ENCODE data around the gene AQP2.
A peak's percentile ranks its signal among the peaks of the same experiment; 100 is the strongest.
"Not testable (repeated sequence)": the region's sequence is repeated elsewhere in the genome, so short reads cannot be mapped to it uniquely, and the experiment has no call there.

The AQP2 gene

DNA sequence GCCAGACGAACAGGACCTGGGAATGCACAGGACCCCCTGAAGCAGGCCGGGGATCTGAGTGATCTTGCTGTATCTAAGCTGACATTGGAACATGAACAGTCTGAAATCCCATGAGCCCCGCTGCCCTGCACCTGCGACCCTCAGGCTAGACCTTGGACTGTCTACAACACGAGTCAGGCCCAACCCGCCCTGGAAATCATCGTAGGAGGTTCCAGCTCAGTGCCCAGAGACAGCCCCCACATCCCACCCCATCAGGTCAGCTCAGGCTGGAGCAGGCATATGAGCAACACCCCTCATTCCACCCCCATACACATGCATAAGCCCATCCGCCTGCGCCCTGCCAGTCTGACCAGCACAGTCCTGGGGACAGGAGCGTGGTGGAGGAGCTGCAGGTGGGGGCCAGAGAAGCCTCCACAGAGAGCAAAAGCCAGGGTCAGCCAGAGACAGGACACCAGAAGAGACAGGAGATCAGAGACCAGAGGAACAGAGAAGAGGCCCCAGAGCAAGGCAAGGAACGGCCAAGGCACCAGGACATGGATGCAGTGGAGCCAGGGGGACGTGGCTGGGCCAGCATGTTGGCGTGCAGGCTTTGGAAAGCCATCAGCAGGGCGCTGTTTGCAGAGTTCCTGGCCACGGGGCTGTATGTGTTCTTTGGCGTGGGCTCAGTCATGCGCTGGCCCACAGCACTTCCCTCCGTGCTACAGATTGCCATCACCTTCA, 22.3 kb downstream of the AQP2 start, which contains the start of gene AQP6:
AQP6 (plus strand) TSS at position 307 of the 720 bp plus-strand sequence; CDS start at position 534, 227 bp downstream.
- DNase-seq = no peak

DNA sequence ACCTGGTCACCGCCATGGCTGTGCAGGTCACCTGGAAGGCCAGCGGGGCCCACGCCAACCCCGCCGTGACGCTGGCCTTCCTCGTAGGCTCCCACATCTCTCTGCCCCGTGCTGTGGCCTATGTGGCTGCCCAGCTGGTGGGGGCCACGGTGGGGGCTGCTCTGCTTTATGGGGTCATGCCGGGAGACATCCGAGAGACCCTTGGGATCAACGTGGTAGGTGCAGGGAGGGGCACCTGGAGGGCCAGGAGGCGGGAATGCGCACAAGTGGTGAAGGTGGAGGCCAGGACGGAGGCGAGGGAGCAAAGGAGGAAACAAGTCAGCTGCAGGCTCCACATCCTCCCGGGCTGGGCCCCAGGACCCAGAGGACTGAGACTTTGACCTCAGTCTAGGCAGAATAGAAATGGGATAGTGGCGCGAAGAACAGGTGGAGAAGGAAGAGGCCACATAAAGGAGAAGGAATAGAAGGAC, 22.9 kb downstream of the AQP2 start:
- DNase-seq = no peak

DNA sequence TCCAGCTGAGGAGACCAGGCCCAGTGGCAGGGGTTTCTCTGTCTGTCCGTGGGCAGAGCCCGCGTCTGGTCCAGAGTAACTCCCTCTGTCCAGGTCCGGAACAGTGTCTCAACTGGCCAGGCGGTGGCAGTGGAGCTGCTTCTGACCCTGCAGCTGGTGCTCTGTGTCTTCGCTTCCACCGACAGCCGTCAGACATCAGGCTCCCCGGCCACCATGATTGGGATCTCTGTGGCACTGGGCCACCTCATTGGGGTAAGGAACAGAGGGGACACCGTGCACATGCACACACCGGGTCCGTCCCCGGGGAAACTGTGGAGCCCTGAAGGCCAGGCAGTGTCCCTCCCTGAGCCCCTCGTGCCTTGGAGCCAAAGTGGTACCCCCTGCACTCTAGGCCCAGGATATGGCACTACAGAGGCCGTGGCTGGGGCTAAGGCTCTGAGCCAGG, 23.7 kb downstream of the AQP2 start:
- peak; percentile 53 for DNase-seq

DNA sequence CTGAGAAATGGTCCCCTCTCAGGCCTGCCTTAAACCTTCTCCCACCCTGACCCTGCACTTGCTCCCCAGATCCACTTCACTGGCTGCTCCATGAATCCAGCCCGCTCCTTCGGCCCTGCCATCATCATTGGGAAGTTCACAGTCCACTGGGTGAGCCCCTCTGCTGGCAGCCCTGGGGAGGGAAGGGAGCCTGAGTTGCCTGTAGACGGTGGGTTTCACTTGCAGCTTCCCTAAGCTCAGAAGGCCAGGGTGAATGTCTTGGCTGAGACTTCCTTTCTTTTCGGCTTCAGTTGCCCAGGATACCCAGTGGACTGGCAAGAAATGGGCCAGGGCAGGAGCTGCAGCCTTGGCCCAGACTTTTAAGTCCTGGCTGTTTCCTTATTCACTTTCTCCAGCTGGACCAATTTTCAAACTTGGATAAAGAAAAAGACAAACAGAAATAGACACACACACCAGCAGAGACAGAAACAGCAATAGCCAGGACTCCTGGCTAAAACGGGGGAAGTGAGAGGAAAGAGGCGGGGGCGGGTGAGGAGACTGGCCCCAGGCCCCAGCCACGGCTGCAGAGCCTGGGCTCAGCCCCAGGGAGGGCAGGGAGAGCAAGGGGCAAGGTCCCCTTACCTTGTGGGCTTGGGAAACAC, 24.3 kb downstream of the AQP2 start:
- peak; percentile 39 for DNase-seq

DNA sequence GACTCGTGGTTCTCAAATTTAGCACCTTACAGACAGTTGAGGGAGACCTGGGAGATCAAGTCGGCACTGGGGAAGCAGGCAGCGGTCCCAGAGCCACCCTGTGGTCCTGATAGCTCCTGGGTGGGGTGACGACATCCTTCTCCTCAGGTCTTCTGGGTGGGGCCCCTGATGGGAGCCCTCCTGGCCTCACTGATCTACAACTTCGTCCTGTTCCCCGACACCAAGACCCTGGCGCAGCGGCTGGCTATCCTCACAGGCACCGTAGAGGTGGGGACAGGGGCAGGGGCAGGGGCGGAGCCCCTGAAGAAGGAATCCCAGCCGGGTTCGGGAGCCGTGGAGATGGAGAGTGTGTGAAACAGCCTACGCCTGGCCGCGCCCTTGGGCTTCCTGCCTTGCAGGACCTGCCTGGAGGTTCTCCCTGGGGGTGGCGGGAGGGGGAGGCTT, 24.8 kb downstream of the AQP2 start:
- DNase-seq = no peak

DNA sequence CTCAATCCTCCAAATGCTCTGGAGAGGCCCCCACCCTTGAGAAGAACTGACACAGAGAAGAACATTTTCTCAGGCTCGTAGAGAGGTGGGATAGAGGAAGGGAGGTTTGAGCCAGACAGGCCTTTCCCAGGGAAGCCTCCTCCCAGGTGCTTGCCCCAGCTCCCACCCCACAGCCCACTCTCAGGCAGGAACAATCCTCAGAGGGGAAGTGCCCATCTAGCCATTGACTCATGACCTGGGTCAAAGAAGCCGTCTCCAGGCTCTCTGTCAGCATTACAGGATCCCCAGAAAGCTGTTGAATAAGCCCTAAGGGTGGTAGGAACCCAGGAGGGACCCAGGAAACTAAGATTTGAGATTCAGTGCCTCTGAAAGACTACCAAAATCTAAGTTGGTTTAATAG, 26.0 kb downstream of the AQP2 start:
- DNase-seq = peak; percentile 38

DNA sequence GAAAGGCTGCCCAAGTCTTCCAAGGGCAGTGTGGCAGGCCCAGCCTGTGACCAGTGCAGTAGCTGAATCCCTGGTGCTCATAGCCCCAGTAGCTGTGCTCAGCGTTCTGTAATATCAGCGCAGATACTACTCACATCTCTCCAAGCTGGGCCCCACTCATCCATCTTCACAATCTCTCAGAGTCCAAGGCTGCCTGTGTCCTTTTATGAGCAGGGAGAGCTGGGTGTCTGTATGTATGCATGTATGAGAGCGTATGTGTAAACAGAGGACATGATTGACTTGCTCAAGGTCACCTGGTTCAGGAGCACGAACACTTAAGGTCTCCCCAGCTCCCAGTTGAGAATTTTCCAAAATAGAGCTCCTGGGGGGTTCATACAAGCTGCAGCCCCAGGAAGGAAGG, 27.6 kb downstream of the AQP2 start:
- DNase-seq = no peak

DNA sequence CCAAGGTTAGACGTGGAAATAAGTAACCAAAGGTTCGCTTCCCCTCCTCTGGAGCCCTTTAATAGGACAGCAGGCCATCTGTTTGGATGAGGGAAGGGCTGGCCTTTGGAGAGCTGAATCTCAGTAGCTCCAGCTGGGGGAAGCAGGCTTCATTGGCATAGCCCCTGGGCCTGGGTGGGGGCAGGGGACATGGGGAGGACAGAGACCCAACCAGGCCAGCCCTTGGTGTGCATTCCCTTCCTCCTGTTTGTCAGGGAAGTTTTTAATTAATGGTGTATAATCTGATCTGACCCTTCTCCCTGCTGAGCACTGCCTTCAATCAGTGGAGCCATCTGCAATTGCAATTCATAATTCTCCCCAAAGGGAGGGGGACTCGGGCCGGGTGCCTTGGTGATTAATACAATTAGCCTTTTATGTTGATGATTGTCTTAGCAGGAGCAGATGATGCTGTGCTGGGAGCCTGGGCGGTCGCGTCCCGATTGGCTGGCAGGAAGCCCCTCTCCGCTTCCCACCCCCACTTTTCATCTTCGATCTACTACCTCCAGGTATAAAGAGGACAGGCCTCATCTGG, 28.6 kb downstream of the AQP2 start:
- no peak for DNase-seq

DNA sequence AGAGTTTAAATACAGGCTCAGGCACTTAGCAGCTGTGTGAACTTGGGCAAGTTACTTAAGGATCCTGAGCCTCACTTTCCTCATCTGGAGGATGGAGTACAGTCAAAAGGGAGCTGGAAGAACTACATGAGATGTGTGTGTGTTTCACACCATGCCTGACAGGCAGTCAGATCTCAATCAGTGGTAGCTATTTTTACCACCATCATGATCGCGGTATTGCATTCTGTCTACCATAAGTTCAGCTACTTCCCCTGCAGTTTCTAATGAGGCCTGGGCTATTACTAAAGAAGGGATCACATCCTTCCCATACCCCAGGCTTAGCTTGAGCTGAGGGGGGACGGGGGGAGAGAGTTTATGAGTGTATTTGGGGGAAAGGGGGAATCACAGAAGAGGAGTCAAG, 29.3 kb downstream of the AQP2 start:
- DNase-seq = no peak

DNA sequence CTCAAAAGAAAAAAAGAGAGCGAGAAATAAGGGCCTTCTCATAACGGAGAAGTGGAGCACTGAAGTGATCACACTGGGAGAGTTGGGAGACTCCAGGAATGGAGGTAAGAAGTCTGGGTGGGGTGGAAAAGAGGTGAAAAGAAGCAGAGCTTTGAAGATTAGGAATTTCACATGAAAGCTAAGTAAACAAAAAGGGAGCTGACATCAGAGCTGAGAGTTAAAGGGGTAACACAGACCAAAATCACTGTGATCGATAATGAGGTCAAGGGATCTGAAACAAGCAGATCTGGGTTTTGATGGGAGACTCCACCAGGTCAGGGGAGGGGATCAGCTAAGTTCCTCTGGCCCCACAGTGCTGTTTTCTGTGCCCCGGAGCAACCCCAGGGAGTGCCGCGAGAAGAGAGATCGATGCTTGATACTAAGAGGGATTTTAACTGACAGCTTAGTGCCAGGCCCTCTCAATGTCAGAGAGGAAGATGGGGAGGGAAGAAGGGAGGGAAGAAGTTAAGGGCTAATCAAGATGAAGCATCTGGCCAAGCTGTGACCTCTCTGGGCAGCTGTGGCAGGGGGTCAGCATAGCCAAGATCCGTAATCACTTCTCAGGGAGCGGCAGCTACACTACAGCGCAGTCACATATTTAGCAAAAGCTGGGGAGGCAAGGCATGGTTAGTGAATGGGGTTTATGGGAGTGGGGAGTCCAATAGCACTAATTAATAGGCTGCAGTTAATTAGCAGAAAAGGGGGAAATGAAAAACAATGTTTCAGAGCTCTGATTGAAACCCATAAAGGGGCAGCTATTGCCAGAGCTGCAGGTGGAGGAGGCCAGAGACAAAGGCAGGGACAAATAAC, 30.2 kb downstream of the AQP2 start:
- DNase-seq = no peak

DNA sequence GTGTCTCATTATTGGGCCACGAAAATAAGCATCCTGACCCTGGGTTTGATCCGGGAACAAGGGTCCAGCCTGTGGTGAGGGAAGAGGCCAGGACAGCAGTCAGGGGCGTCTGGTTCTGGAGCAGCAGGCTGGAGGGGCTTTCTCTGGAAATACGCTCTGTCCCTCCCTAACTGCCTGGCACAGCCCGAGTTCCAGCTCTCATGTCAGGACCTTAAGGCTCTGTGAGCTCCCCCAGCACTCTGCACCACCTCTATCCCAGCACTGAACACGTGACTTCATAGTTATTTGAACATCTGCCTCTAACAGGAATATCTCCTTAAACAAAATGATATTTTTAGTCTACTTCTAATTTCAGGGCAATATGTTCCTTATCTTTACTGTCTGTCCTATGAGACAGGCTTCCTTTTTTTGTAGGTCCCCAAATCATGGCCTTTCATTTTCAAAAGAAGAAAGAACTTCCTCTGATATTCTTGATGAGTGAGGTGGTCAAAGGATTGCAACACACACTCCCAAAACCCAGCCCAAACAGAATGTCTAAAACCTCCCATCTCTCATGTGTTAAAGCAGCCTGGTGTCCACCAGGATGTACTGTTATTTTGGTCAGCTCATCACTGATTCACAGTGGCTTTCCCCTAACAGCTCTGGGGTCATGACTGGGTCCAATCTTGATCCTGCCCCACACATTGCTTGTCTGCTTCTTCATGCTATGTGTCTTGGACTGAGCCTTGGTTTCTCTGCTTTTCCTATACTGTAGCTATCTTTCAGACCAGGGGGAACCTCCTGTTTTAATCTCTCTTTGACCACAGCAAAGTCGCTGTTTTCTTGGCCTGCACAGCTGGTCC, 31.9 kb downstream of the AQP2 start:
- peak; percentile 73 for DNase-seq

DNA sequence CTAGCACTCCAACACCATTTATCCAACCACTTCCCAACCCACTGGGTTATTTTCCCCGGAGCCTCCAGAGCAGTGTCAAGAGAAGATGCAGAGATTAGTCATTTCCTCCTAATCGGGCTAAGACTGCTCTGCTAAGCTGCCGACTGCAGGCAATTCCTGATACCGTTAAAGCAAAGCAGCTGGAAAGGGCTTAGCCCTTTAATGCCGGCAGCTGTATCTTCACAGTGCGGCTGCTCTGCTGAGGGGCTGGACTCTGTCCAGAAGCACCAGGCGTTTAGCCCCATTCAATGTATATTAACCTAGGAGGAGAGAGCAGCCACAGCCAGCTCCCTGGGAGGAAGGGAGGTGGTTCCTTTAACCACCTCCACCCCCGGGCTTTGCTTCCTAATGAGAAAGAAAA, 33.4 kb downstream of the AQP2 start:
- DNase-seq = peak; percentile 60

DNA sequence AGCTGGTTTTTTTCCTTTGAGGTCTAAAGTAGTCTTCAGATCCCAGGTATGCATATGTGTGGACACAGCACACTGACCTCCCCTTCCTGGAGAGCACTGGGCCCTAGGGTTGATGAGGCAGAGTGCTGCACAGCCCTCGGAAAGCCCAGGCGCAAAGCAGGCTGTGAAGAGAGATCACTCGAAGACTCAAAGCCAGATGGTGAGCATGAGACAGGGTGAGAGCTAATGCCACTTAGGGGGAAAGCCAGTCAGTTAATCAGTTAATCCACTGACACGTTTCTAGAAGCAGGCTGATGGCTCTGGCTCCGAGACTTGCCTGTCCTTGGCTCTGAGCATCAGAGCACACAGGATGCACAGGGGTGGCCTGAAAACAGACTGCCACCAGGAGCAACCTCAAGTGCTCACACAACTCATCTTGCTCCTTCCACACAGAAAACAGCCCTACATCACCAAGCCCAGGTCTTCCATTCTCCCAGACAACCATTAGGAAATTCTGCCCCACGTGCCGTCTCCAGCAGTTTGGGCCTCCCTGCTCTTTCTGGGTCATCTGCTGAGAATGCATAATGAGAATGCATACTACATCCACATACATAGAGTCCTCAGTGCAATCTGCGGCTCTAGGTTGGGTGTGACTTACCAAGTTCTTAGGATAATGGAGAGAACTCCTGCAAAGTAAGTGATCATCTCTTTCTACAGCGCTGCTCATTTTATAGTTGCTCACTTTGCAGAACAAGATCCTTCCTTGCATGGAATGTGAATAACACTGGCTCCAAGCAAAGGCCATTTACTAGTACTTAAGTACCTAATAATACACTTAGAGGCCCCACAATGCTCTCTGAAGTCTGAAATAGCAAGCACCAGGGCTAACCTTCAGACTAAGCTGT, 34.2 kb downstream of the AQP2 start:
- DNase-seq = no peak

DNA sequence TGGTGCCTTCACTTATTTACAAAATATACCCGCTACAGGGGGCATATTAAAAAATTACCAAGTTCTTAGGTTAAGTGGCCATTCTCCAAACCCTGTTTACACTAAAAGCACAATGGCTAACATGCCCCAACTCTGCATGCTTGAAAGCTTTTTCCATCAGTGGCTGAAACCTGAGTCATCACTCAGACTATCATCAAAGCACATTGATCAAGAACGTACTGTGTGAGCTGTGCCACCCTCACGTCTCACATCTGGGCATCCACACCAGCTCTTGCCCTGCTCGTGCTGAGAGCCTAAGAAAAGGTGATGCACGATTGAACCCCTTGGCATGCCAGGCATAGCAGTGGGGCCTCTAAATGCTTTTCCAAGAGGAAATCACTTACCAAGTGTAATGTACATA, 35.4 kb downstream of the AQP2 start:
- no peak for DNase-seq

DNA sequence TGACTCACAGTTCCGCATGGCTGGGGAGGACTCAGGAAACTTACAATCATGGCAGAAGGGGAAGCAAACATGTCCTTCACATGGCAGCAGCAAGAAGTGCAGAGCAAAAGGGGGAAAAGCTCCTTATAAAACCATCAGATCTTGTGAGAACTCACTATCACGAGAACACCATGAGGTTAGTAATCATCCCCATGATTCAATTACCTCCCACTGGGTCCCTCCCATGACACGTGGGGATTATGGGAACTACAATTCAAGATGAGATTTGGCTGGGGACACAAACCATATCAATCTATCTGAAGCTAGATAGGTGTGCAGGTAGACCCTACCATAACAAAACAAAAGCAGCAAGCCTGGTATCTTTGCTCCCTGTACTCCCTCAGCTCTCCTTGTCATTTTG, 35.9 kb downstream of the AQP2 start:
- peak; percentile 31 for DNase-seq

DNA sequence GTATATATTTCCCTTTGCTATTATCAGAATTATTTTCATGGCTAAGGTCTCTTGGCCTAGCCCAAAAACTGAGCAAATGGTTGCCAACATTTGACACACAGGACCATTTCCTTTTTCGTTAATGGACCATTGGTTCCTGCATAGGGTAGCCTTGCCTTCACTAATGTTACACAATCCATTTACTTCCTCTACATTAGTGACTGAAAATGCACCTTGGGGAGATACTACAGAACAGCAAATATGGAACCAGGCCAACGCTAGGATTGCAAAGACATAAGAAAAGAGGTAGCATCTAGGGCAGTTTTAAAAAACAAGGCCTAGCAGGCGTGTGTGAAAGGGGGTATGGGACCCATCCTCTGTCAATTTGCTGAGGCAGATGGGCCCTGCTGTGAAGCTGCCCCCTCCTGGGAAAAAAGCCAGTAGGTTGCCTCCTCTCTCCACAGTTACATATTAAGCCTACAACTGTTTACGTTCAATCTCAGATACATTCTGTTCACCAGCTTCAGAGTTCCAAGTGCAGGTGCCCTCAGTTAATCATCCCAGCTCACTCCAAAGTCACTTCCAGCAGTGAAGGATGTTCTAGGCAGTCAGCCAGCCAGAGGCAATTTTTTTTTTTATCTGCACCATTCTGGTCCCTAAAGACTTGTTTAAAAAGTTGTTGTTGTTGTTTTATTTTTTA, 37.2 kb downstream of the AQP2 start:
- DNase-seq = peak; percentile 53

DNA sequence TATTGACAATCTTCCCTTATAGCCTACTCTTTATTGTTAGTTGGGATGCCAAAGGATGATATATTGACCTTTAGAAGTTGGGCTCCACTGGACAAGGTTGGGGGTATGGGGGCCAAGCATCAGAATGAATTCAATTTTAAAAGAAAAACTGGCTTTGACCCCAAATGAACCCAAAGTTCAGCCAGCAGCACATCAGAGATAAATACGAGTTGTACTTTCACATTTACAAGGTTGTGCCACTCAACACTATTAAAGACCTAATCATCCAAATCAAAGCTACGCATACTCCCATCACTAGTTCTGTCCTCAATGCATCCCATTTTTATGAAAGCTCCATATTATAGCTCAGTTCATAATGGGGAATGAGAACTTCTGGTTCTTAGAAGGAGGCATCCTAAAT, 38.9 kb downstream of the AQP2 start:
- not testable (repeated sequence) for DNase-seq

DNA sequence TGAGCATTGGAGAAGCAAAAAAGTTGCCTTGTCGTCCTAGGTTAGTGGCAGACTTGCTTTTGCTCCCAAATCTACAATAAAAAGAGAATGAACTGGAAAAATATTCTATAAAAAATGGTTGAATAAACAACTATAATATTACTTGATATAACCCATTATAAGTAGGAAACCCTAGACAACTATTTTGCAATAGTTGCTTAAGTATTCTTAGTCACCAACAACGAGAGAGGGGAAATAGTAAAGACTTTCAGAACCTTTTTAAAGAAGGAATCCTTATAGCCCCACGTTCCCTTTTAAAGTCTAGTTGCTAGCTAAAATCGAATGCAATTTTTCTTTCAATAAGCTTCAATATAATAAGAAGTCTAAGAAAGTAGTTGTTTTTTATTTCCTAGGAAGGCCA, 39.7 kb downstream of the AQP2 start:
- DNase-seq = peak; percentile 82

DNA sequence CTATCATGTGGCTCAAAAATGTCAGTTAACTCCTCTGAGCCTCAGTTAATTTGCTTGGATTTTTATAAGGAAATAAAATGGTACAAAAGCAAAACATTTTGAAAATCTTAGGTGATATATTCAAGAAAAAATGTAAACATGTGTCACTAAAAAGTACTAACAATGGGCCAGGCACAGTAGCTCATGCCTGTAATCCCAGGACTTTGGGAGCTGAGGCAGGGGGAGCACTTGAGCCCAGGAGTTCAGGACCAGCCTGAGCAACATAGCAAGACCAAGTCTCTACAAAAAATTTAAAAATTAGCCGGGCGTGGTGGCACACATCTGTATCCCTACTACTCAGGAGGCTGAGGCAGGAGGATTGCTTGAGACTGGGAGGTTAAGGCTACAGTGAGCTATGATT, 47.9 kb downstream of the AQP2 start:
- no peak for DNase-seq

DNA sequence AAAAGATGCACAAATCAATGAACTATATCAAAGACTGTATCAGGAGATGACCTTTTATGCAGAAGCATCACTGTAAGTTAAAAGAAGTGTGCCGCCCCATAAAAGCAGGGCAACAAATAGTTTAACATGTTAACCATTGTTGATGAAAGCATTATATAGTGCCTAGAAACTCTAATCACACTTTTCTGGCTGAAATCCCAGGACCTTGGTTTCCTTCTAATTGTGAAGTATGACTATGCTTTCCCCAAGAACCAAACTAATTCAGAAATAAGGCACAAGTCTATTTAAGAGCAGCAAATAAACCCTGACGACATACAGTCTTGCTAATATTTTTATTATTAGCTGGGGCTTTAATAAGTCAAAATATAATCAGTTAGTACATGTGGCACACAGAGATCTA, 53.1 kb downstream of the AQP2 start:
- DNase-seq = no peak

DNA sequence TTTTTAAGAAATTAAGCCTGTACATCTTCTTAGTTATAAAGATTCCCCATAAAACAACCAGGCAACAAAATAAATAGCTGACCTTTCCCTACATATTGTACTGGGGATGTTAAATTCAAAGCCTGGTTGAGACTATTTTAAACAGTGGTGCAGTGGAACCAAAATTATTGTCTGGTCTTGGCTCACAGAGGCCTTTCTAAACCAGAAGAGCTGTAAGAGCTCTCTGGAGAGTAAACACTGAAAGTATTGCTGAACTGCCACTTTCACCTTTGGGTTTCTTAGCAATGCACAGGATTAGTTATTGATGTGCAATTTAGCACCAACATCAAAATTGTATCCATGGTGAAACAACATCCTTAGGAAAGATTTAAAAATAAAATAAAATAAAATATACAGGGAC, 54.2 kb downstream of the AQP2 start:
- DNase-seq = no peak
